NCI-H69 (cell line): Measurements from ENCODE around the gene TSC2.
A peak's percentile ranks its signal among the peaks of the same experiment; 100 is the strongest.
"Not testable (repeated sequence)": the region's sequence is repeated elsewhere in the genome, so short reads cannot be mapped to it uniquely, and the experiment has no call there.

Experiments used
- DNase-seq: peaks from one replicate; lab custom pipeline; 2025; lab: John Stamatoyannopoulos, UW

TSC2 gene

GRCh38 chr16:2122429-2122828, 74.6 kb downstream of the TSC2 start:
- DNase-seq, result no peak

- DNase-seq, result not testable (repeated sequence)
These were observed 75.3 kb downstream of the TSC2 start for GRCh38 chr16:2122934-2123683.

GRCh38 chr16:2123706-2124376, 76.1 kb downstream of the TSC2 start:
- DNase-seq, result not testable (repeated sequence)

- not testable (repeated sequence) for DNase-seq
These were observed 76.5 kb downstream of the TSC2 start for GRCh38 chr16:2124377-2124693.

- not testable (repeated sequence) for DNase-seq
These were observed 77.1 kb downstream of the TSC2 start for GRCh38 chr16:2124694-2125444.

GRCh38 chr16:2125609-2126008, 77.8 kb downstream of the TSC2 start:
- DNase-seq, result not testable (repeated sequence)

- DNase-seq, result not testable (repeated sequence)
These were observed 78.5 kb downstream of the TSC2 start for GRCh38 chr16:2126161-2126743.

GRCh38 chr16:2126928-2127556, 79.3 kb downstream of the TSC2 start:
- not testable (repeated sequence) for DNase-seq

GRCh38 chr16:2127630-2128280, 80.0 kb downstream of the TSC2 start:
- peak; percentile 85 for DNase-seq

GRCh38 chr16:2129251-2129650, 81.5 kb downstream of the TSC2 start:
- DNase-seq, result peak; percentile 78

GRCh38 chr16:2129890-2130447, 82.2 kb downstream of the TSC2 start:
- not testable (repeated sequence) for DNase-seq

- not testable (repeated sequence) for DNase-seq
These were observed 86.0 kb downstream of the TSC2 start for GRCh38 chr16:2133797-2134196.

GRCh38 chr16:2135071-2135470, 87.3 kb downstream of the TSC2 start:
- DNase-seq, result peak; percentile 35

GRCh38 chr16:2135770-2136490, 88.1 kb downstream of the TSC2 start, which contains the start of gene PKD1:
PKD1 (minus strand) TSS chr16:2135898; CDS start chr16:2135689, 209 bp downstream.
- DNase-seq, result peak; percentile 95
